ENCODE measurements around the gene IFI27L1.

- TF ChIP-seq CTCF (IDR thresholded peaks at IDR 0.05; ENCODE audit: low read length) (no peak), EZH2phosphoT487 (IDR thresholded peaks at IDR 0.05; ENCODE audit: low read length) (no peak), EZH2 (optimal IDR thresholded peaks at IDR 0.05; ENCODE audit: low read depth, low read length) (no peak)
Measured at GRCh38 chr14:94120667-94121340, 39.7 kb downstream of the IFI27L1 start.

Measured in MM.1S (cell line).